Femur (tissue), 1 donor: ENCODE measurements around the gene COL3A1.

Source experiments
- DNase-seq: peaks from one replicate; pipeline ENCODE4 v3.0.0-alpha.2; 2017

COL3A1 gene

DNA sequence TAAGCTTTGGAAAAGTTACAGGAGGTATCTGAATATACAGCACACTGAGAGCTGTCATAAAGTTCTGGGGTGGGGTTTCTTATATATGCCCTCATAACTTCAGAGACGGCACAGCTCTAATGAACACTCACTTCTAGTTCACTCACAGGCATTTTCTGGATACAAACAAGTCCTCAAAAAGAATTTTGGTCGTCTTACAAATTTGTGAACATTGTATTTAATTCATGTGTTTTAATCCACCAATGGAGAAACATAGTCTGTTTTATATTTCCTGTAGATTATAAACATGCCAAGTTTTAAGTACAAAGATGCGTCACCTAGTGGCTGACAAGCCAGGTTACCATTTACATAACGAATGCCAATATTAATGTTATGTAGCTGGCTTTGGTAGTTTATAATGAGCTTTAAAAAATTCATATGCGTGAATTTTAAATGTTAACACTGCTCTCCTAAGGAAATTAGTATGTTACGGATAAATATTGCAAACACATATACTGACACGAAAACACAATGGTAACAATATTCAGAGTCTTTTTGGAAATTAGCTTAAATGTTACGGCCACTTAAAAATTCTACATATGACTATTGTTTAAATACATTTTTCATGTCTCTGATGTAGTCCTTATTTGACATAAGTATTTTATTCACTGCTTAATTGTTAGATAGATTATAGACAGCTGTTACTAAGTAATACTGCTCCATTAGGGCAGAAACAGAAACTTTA is 2.5 kb downstream of the COL3A1 start:
- no peak for DNase-seq

DNA sequence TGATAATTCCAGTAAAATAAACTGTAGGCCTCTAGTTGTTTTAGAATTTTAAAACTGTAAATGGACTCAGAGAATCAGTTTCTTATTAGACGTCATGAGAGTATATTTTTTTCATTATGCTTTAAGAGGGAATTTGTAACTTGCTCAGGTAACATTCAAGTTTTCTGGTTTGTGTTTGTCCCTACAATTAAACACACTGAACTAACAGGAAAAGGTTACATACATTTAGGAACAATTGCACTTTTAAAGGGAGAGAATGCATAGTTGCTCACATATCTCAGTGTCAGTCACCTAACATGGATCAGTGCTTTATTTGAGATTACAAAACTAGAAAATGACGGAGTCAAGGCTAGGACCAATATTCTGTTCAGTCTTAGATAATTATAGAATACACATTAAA is 3.1 kb downstream of the COL3A1 start:
- no peak for DNase-seq

DNA sequence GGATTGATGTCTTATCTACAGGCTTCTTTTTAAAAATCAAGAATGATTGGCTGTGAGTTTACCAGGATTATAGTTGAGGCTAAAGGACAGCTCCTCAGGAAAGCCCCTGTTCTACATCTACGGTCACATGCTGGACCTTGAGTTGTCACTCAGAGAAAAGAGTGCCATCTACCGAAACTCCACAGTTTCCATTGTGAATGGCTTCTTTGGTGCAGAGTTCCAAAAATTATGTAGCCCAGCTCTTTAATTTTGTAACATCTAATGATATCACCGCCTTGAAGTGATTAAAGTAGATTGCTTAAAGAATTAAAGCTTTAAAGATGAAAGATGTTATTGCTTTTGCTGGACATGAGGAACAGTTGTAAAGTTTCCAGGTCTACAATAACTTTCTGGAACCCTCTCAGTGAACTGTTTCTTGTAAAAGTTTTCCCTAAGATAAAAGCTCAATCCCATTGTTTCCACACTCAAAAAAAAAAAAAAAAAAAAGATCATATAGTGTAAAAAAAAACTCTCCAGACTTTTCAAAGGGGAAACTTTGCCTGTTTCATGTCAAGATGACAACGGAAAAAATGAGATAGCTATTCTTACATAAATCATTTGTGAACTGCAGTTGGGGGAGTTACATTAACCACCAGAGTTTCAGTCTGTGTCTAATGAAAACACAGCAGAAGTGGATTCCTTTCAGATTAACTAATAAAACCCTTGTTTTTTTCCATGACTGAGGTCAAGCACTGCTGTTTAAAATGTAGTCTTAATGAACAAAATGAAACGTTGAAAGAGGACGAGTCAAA is 4.3 kb downstream of the COL3A1 start:
- peak; percentile 52 for DNase-seq

DNA sequence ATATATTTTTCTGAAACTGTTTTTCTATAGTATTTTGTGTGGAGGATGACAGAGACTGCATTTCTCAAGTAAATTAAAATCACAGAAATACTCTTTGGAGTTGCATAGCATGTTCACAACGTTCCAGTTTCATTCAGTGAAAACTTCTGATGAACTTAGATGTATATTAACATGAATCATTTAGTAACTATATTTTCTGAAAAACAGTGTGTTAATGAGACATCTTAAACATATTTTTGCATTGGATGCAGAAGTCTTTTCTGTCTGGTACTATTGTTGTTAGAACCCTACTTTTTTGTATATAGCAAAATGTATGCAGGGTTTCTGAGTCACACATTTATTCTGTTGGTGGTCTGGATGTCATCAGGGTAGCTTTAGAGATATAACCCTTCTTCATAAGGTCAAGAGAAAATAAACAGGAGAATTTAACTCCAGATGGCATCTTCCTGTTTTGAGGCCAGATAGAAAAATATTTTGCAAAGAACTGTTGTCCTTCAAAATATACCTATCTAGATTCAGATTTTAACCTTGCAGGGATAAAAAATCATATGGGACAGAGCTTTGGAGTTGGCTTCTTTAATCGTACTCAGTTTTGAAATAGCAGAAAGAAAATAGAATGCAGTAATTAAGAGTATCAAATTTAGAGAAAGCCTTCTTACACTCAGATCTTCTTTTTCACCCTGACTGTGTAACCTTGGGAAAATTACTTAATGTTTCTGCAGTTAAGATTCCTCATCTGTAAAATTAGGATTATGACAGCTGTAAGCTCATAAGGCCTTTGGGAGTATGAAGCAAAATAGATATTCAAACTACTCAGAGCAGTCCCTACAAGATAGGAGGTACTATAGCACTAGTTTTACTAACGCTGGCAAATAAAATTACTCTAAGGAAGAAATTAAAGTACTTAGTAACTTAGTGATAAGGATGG is 5.3 kb downstream of the COL3A1 start:
- no peak for DNase-seq

DNA sequence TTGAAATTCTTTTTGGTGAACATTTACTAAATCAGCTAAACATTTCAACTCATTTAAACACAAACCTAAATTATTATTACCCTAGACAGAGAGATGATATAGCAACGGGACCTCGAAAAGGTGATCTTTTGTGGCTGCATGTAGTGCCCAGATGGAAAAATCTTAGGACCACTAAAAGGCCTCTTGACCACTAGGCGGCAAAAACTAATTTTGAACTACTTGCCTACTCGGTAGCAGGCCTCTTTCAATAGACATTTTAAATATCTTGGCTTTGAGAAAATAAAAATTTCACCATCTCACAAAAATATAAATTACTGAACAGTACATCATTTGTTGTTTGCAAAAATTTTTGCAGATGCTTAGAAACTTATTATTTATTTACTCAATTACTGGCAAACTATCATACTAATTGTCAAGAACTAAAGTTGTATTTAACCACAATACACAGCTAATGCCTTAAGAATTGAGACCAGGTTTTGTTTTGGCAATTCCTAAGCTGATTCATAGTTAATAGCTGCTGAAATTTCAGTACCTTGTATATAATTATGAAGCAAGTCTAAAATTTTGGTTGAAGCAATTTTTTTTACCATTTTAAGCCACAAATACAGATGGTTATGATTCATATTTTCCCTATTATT is 9.4 kb downstream of the COL3A1 start:
- DNase-seq: no peak

DNA sequence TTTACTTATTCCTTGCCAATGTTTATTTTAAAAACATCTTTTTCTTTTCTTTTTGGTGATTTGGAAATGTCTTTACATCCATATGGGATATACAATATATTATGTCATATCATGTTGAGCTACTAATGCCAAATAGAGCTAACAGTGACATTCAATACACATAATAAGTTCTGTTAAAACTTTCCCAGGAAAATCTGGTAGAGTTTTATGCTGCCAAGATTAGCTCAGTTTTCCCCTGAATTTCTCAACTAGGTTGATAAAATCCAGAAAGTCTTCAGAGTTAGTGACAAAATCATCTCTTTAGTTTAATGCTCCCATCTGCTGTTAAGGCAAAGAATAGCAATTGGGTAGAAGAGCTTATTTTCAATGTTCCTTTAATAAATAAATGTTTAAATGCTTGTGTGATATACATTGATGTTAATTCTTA is 9.9 kb downstream of the COL3A1 start:
- no peak for DNase-seq

DNA sequence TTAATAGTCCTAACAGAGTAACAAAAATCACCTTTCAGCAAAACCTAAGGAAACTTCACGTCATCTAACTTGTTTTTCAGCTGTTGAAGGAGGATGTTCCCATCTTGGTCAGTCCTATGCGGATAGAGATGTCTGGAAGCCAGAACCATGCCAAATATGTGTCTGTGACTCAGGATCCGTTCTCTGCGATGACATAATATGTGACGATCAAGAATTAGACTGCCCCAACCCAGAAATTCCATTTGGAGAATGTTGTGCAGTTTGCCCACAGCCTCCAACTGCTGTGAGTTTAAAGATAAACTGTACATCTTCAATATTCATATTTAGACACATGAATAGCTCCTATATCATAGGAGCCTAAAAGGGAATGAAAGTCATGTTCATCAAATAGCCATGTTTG is 10.5 kb downstream of the COL3A1 start:
- peak; percentile 67 for DNase-seq

DNA sequence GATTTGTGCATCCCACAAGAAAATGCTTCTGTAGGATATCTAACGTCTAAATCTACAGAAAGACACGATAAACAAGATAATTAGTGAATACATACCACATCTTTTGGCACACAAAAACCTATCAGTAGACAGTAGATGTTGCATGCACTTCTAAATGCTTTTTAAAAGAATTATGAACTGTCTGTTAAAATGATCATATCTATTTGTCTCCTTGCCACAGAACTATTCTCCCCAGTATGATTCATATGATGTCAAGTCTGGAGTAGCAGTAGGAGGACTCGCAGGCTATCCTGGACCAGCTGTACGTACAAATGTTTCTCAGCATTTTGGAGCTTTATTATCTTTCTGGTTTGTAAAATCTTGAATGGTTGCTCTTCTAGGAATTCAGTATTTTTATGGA is 12.7 kb downstream of the COL3A1 start:
- DNase-seq: no peak

DNA sequence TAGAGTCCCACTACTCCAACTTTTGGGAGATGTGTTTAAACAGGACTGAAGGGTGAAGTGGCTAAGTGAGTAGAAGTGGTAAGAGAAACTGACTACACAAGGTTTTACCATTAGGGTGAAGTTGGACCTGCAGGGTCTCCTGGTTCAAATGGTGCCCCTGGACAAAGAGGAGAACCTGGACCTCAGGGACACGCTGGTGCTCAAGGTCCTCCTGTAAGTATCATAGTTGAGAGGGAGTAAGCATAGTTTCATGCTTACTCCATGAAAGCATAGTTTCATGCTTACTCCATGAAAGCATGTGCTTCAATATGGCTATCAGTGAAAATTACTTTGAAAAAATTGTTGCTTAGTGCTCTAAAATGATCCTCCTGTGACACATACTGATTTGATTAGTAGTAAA is 19.1 kb downstream of the COL3A1 start:
- no peak for DNase-seq

DNA sequence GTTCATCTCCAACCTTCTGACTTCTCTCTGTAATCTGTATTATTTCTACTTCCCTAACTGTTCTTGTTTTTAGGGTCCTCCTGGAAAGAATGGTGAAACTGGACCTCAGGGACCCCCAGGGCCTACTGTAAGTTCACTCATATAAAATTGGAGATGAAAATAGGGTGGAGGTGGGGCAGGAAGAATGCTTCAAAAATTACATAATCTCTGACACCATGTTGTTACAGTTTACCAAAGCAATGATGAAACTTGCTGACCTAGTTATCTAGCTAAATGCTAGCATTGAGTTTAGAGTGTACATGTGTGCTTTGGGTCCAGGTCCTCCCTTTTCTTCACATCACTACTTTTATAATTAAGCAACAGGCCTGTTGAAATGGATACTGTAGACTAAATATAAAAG is 23.1 kb downstream of the COL3A1 start:
- no peak for DNase-seq

DNA sequence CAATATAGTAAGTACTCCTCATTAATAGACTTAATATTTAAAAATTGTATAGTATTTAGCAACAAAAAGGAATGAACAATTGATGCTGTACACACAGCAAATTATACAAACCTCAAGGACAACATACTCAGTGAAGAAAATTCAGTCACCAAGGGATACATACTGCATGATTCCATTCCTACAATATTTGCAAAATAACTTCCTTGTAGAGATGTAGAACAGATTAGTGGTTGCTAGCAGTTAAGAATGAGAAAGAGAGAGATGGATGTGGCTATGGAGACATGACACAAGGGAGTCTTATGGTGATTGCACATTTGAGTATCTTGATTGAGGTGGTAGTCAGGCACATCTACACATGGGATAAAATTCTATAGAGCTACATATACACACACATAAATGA is 26.0 kb downstream of the COL3A1 start:
- DNase-seq: no peak

DNA sequence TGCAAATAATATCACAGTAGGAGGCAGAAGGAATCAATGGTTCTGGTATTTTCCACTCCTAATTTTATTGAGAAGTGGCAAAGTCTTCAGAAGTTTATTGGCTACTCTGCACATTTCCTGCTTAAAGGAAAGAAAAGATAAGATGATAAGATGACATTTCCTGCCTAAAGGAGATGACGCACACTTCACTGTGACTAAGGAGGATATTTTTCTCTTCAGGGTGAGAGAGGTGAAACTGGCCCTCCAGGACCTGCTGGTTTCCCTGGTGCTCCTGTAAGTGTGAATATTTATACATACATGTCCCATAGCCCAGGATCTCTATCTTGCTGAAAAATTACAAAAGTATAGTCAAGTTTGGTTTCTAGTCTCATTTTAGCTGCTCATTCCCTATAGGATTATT is 27.9 kb downstream of the COL3A1 start:
- DNase-seq: no peak

DNA sequence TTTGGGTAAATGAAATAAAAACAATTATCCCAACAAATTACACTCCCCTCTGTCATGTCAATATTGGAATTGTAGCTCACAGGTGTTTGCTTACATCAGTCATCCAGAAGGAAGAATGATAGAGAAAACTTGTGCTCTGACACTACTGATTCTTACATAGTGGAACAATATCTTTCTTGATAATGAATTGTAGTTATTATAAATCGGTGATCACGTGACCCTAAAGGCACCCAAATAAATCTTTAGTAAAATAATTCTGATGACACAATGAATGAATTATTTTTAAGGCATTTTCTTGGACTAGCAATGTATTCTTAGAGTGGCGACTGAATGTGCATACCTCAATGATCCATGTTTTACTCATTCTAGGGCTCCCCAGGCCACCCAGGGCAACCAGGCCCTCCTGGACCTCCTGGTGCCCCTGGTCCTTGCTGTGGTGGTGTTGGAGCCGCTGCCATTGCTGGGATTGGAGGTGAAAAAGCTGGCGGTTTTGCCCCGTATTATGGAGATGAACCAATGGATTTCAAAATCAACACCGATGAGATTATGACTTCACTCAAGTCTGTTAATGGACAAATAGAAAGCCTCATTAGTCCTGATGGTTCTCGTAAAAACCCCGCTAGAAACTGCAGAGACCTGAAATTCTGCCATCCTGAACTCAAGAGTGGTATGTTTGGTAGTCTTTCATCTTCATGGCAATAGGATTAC is 34.5 kb downstream of the COL3A1 start:
- DNase-seq: no peak

DNA sequence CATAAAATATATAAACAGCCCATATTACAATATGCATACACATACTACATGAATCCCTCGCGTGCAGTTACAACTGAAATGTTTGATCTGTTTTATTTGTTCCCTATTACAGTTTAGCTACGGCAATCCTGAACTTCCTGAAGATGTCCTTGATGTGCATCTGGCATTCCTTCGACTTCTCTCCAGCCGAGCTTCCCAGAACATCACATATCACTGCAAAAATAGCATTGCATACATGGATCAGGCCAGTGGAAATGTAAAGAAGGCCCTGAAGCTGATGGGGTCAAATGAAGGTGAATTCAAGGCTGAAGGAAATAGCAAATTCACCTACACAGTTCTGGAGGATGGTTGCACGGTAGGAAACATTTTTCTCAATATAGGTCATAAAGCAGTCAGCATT is 36.4 kb downstream of the COL3A1 start:
- DNase-seq: no peak

DNA sequence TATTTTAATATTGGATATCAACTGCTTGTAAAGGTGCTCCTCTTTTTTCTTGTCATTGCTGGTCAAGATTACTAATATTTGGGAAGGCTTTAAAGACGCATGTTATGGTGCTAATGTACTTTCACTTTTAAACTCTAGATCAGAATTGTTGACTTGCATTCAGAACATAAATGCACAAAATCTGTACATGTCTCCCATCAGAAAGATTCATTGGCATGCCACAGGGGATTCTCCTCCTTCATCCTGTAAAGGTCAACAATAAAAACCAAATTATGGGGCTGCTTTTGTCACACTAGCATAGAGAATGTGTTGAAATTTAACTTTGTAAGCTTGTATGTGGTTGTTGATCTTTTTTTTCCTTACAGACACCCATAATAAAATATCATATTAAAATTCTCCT is 38.2 kb downstream of the COL3A1 start:
- DNase-seq: no peak

DNA sequence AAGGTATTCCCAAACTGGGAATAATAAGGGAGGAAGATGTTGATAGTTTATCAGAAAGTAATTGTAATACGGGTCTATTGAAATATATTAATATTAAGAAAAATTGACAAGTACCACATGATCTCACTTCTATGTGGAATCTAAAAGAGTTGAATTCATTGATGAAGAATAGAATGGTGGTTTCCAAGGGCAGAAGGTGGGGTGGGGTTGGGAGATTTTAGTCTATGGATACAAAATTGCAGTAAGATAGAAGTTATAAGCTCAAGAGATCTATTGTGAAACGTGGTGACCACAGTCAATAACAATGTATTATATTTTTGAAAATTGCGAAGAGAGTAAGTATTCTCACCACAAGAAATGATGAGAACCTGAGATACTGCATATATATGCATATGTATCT is 38.9 kb downstream of the COL3A1 start:
- DNase-seq: no peak

DNA sequence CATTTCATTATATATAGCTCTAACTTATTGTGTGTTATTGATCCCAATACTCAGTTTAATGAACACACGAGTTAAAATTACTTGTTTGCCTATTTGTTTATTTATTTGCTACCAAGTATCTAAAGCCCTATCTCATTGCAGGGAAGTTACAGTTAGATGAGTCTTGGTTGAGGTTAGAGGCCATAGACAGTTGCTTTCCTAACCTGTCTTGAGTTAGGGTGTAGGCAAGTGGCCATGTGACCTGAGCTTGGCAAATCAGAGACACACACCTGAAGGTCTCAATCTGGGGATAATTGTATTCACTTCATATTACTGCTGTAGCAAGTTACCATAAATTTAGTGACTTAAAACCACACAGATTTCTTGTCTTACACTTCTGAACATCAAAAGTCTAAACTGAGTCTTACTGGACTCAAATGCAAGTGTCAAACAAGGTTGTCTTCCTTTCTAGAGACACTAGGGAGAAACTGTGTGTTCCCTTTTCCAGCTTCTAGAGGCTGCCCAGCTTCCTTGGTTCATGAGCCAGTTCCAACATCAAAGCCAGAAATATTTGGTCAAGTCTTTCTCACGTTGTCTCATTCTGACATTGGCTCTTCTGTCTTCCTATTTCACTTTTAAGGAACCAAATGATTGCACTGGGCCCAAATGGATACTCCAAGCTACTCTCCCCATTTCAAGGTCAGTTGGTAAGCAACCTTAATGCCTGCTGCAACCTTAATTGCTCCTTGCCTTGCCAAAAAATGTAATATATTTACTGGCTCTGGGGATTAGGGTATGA is 39.7 kb downstream of the COL3A1 start:
- no peak for DNase-seq

DNA sequence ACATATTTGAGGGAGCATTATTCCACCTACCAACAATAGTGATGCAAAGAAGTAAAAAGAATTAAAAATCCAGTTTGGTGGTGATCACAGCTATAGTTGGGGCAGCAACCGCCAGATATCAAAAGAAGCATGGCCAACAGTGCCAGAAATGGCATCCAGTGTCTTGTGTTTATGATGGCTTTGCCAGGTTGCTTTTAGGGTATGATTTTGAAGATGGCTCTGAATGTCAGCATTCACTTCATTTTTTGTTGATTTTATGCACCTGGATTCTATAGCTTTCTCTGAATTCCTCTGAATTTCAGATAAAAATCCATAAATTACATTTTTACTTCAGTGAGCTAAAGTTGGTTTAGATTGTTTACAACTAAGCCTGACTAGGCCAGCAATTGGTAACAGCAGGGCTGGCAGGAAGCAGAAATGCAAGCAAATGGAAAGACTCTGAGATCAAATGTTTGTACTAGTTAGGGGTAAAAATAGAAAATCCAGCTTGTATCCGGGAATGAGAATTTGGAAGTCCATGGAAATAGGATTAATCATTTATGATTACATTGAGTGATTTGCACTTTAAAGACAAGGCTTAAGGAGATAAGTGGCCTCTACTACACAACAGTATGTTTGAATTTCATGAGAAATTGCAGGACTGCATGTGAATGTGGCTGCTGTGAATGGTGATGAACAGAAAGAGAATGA is 40.4 kb downstream of the COL3A1 start:
- DNase-seq: no peak

DNA sequence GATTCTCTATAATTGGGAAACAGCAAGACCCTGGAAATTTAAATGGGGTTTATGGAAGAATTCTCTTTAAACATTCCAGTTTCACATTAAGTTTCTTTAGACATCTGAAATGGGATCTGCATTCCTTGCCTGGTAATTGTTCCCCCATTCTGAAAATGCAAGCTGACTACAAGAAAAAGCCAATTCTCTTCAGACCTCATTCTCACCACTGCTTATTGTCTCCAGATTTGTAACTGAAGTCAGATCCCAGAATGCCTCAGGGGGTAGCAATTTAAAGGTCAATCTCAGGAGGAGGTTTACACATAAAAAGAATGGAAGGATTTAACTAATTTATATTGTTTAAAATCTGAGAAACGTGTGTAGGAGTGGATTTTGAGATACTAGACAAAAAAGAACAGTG is 41.2 kb downstream of the COL3A1 start:
- DNase-seq: no peak

DNA sequence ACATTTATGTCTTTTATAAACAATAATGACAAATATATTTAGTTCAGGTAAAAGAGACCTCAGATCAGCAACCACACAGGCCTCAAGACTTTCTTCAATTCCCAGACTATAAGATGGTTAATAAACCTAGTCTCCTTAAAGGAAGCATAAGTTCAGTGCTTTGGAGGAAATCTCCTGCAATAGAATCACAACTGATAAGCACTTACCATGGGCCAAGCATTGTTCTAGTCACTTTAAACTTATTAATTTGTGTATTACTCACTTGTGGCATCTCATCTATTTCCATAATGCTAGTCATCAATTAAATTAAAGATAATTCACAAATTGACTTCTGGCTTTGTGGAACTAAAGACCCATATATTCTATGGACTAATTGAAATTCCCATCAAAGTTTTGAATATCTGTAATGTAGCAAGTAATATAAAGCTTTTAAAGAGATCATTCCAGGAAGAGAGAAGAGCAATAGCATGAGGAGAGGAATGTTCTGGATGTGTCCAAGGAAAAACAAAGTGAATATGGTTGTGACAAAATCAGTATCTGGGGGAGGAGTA is 42.2 kb downstream of the COL3A1 start:
- DNase-seq: no peak

DNA sequence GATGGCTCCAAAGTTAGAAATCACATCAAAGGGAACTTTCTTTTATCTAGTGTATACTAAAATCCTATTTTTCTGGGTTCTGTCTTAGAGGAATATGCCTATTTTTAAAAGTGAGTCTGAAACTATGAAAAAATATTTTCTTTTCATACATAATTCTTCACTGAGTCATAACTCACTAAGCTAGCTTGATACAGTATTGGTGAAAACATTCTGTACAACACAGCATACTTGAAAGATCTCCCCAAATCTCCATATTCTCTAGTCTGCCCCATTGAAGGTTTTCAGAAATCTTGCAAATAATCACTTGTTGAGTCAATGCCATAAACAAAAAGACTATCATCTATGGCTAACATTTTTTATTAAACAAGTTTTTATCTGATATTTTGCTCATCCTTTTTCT is 44.5 kb downstream of the COL3A1 start:
- DNase-seq: no peak
